NCI-H1105 (cell line): ENCODE results near the gene GPR33.
"Not testable (repeated sequence)": the region's sequence is repeated elsewhere in the genome, so short reads cannot be mapped to it uniquely, and the experiment has no call there.

ENCODE experiments used
- DNase-seq: peaks from one replicate; lab custom pipeline; 2025; lab: John Stamatoyannopoulos, UW

Gene GPR33, protein sequence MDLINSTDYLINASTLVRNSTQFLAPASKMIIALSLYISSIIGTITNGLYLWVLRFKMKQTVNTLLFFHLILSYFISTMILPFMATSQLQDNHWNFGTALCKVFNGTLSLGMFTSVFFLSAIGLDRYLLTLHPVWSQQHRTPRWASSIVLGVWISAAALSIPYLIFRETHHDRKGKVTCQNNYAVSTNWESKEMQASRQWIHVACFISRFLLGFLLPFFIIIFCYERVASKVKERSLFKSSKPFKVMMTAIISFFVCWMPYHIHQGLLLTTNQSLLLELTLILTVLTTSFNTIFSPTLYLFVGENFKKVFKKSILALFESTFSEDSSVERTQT

DNA sequence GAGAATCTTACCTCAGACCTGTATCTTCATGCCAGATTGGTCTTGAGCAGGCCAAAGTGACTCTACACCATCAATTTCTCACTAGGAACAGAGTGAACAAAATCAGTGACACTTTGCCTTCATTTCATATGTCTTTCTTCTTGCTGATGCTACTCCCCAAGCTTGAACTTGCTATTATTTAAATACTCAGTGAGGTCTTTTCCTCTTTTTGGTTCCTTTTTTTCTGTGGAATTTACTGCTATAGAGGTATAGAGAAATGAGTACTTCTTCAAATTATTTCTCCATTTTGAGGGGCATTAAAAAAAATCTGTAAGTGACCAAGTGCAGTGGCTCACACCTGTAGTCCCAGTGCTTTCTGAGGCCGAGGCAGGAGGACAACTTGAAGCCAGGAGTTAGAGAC lies at the start of gene GPR33:
GPR33 (minus strand) TSS at position 154 of the 400 bp plus-strand sequence. CDS start 4,074 bp downstream, outside the sequence.
- DNase-seq = no peak

DNA sequence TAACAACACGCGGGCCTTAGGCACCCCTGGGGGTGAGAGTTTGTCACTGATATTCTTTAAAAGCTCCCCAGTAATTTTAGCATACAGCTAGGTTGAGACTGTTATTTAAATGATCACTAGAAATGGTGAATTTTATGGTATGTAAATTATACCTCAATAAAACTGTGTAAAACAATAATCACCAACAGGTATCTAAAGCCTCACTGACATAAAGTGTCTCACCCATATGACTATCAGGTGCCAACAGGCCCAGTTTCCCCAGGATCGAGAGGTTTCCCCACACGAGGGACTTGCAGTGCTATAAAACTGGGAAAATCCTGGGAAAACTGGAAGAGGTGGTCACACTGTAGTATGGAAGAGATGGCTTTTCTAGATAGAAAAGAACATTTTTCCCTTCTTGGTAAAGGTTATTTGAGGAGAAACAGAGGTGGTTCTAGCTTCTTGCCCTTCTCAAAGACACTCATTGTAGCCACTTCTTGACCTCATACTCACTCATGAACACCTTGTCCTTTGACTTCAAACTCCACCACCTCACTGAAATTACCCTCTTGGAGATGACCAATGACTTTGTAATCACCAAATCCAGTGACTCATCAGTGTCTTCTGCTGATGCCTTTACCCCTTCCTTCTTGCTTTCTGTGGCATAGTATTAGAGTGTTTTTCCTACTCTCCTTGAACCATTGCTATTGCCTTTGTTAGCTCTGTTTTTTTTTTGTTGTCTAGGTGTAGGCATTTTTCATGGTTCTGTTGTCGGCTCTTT lies 48.5 kb upstream of the GPR33 start:
- no peak for DNase-seq

DNA sequence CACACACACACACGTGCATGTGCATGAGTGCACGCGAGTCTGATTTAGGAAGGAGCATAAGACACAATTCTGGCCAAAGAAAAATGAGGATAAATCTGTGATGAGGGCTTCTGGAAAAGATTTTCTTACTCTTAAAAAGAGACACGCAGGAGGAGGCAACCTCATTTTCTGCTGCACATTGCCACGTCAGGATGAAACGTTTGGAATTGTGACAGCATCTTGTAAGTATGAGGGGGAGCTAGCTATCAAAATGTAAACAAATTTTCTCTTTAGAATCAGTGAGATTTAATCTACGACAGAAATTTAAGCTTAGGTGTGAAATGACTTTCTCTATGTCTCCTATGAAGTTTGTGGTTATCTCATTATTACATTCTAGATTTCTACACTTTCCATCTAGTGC lies 42.3 kb upstream of the GPR33 start:
- no peak for DNase-seq

DNA sequence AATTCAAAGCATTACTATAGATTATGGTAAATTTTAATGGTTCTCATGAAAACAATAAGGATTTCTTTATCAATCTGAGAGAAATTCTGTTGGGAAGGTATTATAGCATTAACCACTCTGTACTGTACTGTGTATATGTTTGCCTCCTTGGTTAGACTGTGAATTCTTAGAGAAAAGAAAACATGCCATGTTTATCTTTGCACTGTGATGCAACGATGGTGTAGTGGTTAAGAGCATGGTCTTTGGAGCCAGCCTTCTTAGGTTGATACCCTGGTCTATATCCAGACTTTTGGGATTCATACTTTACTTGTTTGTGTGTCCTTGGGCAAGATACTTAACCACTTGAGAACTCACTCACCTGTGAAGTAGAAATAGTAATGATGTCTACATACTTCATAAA lies 41.2 kb upstream of the GPR33 start:
- no peak for DNase-seq

DNA sequence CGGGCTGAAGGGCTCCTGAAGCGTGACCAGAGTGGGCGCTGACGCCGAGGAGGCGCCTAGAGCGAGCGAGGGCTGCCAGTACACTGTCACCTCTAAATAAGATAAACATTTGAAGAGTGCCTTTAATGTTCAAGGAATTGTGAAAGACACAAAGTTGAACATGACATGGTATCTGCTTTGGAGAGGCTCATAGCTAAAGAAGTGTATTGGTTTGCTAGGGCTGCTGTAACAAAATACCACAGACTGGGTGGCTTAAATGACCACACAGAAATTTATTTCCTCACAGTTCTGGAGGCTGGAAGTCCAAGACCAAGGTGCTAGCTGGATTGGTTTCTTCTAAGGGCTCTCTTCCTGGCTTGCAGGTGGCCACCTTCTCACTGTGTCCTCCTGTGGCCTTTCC lies 39.7 kb upstream of the GPR33 start:
- no peak for DNase-seq

DNA sequence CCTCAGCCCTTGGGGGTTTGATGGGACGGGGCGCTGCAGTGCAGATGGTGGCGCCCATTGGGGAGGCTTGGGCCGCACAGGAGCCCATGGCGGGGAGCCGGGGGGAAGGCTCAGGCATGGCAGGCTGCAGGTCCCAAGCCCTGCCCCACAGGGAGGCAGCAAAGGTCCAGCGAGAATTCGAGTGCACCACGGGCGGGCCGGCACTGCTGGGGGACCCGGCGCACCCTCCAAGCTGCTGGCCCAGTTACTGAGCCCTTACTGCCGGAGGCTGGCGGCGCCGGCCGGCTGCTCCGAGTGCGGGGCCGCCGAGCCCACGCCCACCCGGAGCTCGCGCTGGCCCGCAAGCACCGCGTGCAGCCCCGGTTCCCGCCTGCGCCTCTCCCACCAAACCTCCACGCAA lies 39.2 kb upstream of the GPR33 start:
- no peak for DNase-seq

DNA sequence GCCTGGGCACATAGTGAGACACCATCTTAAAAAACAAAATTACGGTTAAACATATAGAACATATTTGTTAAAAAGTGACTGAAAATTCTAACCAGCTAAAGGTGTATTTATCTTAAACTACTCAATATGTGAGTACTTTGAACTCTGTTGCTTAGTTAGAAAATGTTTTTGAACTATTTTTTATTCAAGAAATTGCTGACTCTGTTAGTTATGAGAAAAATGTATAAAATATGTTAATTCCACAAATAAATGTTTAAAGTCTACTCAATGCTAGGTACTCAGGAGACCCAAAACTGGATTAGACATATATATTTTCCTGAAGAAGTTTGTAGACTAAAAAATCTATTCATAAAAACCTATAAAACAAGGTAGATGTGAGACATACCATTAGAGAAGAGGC lies 23.0 kb upstream of the GPR33 start:
- DNase-seq = no peak

DNA sequence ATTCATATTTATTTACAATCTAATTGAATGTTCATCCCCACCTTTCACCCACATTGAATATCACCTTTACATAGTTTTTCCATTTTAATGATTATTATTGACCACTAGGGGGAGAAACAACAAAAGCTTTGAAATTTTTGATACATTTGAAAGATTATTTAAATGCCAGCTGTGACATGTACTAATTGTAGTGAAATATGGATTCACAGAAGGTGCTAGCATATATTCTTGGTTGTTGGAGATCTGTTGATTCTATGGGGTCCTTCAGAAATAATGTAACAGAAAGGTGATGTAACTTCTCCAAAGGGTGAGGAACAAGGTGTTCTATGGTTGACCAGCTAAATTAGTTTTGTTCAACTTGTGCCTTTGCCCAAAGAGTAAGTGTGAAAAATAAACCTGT lies 22.4 kb upstream of the GPR33 start:
- peak; percentile 43 for DNase-seq

DNA sequence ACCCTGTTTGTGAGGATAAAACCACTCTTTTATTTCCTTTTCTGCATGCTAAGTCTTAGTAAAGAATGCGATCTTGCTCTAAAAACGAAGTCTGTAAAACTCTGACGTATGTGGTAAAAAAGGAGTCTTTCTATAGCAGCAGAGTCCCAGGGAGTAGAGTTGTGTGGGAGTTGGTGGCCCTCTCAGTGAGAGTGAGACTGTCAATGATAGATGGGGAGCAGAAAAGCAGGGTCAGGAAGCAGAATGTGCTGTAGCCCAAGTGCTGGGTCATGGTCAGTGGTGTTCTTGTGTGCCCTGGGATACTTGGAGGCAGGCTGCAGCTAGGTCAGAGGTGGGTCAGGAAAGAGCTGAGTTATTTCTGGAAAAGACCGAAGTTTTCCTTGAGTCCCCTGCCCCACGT lies 20.3 kb upstream of the GPR33 start:
- DNase-seq = no peak

DNA sequence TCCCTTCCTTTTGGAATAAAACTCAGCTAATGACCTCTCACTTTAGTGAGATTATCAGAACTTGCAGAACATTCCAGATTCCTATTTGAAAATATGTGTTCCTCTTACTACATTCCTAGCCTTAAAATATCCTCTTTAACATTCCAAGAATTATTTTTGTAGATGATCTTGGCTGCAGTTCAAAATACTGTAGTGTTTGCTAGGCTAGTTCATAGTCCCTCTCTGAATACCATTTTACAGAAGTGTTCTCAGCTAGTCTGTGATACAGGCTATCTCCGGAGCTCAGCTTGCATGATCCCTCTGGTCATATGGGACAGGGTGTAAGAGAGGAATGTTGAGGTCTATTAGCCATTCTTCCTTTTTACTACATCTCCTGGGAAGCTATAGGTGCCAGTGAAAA lies 17.6 kb upstream of the GPR33 start:
- no peak for DNase-seq

DNA sequence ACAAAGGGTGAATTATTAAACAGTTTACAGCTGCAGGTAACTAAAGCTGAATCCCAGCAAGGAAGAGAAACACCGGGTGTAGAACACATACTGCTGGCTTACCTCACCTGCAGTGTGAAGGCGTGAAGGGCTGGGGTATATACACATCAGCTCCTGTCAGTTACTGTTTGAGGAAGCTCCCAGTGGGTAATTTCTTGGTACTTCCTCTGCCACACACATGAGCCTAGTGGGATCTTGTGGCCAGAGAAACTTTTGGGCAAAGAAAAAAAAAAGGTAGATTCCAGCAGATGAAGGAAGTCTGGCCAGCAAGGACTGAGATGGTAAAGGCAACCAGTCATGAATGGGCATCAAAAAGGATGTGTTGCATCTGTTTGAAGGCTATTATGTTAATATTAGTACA lies 14.0 kb upstream of the GPR33 start:
- no peak for DNase-seq

DNA sequence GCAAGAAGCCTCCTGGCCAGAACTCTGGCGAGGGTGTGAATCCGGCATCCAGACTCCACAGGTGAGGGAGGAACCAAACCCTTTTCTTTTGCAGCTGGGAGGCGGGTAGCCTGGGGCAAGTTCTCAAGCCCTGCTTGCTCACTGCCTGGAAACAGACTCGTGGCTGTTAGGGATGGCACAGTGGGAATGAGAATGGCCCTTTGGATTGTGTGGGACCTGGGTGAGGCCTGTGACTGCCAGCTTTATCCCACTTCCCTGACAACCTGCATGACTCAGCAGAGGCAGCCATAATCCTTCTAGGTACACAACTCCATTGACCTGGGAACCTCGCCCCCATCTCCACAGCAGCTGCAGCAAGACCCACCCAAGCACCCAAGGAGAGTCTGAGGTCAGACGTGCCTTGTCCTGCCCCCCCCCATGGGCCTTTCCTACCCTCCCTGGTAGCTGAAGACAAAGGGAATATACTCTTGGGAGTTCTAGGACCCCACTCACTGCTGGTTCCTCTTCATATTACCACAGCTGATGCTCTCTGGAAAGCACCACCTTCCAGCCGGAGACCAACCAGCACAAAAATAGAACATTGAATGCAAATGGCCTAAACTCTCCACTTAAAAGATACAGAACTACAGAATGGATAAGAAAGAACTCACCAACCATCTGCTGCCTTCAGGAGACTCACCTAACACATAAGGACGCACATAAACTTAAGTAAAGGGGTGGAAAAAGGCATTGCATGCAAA lies 5.1 kb upstream of the GPR33 start:
- DNase-seq = no peak

DNA sequence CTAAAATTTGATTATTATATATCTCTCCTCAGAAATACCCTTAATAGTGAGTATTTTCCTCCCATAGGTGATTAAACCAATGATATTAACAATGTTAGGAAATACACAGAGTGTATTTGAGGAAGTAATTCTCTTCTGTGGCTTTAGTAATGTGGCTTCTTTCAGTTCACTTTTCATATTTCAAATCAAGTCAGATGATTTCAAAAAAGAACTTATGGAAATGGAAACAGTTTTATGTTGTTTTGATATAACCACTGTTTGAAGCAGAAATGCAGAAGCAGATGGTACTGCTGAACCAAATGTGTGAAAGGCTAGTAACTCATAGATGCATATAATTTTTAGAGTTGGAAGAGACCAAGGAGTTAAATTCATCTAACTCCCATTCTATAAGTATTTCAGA lies 1.9 kb upstream of the GPR33 start:
- no peak for DNase-seq

DNA sequence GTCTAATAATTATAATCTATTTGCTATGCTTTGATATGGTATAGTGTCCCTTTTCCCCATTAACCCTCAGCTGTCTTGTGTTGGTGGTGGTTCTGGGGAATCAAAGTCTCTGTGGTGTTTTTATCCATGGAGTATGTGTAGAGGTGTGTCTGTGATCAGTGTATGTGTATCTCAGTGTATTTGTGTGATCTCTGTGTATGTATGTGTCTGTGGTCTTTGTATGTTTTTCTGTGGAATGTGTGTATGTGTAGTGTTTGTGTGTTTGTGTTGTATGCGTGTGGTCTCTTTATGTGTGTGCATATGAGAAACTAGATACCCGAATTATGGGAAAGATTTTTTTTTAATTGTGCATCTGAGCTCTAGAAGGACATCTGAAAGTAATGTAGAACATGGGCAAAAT lies 1.1 kb downstream of the GPR33 start:
- DNase-seq = no peak

DNA sequence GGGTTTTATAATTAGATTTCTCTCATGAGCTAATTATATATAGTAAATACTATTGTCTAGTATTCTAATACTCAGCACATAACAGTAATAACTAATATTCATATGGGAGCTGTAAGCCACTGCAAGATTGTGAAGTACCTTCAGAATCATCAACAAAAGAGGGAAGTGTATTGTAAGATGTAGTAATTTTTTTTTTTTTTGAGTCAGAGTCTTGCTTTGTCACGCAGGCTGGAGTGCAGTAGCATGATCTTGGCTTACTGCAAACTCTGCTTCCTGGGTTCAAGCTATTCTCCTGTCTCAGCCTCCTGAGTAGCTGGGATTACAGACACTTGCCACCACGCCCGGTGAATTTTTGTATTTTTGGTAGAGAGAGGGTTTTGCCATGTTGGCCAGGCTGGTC lies 3.1 kb downstream of the GPR33 start:
- no peak for DNase-seq

DNA sequence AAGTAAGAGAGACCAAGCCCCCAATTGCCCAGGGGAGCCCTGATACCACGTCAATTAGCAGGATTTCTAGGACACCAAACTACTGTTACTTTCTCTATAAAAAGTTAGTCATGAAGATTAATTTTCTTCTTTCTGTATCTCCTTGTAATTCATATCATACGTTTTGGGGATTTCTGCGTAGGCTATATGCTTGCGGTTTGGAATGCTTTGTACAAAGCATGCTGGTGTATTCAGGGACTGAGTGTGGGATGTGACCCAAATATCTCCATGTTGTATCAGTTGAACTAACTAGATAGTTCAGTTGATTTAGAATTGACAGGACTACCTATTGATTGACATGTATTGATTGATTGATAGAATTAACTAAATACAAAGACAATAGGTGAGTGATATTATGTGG lies 7.7 kb downstream of the GPR33 start:
- no peak for DNase-seq

DNA sequence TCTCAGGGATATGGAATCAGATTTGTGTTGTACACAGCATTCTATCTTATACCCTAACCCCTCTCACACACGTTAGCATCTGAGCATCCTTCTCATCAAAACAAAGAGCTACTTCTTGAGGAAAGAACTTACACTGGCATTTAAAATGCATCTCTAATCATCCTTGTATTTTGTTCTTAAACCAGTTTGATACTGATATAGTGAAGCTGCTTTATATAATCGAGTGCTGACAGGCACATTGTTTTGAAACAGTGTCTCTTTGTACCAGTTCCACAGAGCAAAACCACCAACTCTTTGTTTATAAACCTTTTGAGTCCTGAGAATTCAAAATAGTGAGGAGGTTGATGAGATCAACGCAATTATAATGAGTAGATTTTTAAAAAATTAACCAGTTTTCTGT lies 8.8 kb downstream of the GPR33 start:
- no peak for DNase-seq

DNA sequence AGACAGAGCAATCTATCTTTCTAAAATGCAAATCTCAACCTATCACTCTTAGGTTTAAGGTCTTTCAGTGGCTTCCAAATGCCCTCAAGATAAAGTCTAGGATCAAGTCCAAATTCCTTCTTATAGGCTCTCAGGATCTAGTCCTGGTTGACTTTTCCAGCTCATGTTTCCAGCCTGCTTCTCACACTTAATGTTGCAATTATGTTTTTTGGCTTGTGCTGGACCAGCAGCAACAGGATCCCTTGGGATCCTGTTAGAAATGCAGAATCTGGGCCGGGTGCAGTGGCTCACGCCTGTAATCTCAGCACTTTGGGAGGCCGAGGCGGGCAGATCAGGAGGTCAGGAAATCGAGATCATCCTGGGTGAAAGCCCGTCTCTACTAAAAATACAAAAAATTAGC lies 10.6 kb downstream of the GPR33 start:
- DNase-seq = no peak

DNA sequence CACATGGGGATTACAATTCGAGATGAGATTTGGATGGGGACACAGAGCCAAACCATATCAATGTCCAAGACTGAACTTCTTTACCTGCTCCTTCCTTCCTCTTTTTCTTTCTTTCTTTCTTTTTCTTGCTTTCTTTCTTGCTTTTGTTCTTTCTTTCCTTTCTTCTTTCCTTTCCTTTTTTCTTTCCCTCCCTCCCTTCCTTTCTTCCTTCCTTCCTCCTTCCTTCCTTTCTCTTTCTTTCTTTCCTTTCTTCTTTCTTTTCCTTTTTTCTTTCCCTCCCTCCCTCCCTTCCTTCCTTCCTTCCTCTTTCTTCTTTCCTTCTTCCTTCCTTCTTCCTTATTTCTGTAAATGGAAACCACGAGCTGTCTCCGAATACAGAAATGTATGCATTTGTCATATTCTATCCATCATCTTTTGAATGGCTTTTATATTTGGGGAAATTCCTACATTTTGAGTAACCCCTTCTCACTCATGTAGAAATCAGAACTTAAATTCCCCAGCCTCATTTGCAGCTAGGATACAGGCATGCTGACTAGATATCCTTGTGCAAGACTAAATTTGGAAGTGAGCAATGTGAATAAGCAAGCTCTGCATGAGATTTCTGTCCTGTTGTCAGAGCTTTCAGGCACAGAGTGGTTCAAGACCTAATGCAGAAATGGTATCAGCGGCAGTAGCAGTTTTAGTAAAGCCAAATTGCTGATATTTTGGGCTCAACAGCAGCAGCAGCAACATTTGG lies 11.5 kb downstream of the GPR33 start:
- DNase-seq = no peak

DNA sequence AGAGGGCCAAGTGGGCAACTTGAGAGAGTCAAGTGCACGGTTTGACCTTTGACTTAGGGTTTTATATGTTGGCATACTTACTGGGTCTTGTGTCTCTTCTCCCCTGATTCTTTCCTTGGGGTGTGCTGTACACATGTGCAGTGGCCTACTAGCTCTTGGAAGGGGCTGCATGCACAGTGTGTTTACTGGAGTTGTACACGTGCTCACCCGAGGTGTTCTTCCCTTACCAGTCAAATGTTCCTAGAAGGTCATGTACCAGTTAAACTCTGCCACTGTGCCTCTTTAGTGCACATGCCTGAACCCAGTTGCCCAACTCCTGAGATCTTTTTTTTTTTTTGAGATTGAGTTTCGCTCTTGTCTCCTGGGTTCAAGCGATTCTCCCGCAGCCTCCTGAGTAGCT lies 21.3 kb downstream of the GPR33 start:
- no peak for DNase-seq

DNA sequence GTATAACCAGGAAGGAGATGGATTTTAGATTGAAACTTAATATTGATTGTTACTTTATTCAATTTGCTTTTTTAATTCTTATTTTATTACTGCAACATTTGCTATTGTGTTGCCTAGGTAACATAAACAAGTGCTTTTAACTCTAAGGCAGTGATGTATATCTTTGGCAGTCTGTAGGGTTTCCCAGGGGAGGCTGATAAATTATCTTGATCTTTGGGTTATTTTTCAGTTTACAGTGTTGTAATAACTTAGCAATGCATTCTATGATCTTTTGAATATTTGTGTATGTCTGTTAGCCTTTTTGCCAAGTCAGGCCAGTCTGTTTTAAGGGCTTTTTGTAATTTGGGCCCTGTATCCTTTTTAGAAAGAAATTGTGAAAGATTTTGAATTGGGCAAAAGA lies 22.7 kb downstream of the GPR33 start:
- no peak for DNase-seq

DNA sequence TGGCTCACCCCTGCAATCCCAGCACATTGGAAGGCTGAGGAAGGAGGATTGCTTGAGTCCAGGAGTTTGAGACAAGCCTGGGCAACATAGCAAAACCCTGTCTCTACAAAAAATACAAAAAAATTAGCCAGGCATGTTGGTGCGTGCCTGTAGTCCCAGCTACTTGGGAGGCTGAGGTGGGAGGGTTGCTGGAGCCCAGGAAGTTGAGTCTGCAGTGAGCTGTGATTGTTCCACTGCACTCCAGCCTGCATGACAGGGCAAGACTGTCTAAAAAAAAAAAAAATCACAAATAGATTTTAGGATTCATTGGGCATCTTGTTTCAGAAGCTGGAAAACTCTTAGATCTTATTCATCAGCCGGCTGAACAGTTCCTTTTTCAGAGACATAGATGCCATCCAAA lies 25.4 kb downstream of the GPR33 start:
- not testable (repeated sequence) for DNase-seq
